Measurements from ENCODE around the gene CTSZ.
"Not testable (repeated sequence)": the region's sequence is repeated elsewhere in the genome, so short reads cannot be mapped to it uniquely, and the experiment has no call there.

Gene CTSZ

DNA sequence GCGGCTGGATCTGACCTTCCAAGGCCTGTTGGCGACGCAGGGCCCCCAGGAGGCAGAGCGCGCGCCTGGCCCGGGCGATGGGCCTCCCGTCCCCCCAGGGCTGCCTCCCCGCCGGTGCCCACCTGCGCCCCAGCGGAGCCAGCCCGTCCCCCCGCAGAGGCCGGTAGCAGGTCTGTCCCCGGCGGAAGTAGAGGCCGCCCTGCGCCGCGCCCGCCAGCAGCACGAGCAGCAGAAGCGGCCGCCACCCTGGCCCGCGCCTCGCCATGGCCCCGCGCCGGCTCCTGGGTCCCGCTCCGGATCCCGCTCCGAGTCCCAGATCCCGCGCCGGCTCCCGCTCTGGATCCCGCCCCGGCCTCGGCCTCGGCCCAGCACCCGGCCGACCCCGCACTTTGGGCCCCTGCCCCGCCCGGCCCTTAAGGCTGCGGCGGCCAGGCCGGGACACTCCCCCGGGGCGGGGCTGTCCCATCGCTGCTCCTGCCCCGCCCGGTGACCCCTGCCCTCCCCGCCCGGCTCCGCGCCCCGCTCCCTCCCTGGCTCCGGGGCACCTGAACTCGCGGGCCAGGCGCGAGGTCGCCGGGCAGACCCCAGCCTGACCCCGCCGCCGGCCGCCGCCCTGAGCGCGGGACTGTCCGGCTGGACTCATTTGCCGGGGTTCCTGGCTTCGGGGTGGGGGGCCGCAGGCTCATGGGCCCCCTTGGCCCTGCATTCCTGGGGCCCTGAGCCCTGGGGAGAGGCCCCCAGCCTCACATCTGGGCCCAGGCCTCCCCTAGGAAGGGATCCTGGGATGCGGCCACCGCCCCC, at the start of gene CTSZ:
TSS of gene CTSZ (minus strand) at position 391 of the 801 bp plus-strand sequence. CDS start at position 265, 126 bp downstream.
- DNase-seq (ENCODE audit: low read depth), result no peak

DNA sequence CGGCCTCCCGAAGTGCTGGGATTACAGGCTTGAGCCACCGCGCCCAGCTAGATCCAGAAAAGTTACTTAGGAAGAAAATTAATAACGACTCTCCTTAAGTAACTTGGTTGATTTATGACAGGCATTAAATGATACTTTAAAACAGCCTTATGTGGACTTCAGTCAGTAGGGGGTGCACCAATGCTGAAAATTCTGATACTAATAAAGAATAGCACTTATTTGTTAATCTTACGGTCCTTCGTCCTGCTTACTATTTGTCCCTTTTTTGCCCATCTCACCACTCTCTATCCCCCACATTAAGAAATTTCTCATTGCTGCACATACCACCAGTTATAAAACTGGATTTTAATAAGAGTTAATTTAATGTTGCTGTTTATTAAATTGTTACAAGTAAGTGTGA, 48.2 kb upstream of the CTSZ start:
- DNase-seq (ENCODE audit: low read depth), result peak; percentile 38

DNA sequence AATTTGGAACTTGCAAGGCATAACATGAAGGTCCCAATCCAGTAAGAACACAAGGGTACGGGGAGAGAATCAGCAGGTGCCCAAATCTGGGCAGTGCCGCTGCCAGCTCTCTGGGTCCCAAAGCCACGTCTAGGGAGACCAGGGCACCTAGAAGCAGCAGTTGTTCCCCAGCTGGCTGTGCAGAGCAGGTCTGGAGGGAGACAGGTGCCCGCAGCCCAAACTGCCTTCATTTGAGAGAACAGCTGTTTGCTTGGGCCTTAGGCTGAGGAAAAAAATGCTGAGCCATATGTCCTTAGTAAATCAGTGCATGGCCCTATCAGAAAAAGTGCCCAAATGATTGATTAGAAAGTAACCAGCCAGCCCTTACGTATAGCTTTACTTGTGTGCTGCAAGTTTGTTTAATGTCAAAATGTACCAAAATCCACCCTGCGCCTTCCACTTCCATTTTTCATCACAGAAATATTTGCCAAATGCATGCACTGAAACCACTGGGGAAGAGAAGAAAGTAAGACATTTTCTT, 44.7 kb upstream of the CTSZ start:
- no peak for DNase-seq (ENCODE audit: low read depth)

DNA sequence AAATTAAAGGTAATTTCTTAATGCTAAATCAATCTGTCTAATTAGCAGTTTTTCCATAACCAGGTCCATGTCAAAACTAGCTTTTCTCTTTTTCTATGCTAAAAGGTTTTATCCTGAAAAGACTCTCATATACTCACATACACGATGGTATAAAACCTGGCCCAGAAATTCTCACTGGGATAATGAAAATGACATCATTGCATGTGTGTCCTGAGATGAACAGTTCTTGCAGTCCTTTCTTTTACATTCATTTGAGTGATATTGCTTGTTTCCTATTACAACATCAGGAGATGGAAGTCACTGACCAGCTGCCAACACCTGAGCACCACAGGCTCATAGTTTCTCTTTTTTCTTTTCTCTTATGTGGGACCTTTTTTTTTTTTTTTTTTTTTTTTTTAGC, 43.4 kb upstream of the CTSZ start:
- DNase-seq (ENCODE audit: low read depth), result no peak

DNA sequence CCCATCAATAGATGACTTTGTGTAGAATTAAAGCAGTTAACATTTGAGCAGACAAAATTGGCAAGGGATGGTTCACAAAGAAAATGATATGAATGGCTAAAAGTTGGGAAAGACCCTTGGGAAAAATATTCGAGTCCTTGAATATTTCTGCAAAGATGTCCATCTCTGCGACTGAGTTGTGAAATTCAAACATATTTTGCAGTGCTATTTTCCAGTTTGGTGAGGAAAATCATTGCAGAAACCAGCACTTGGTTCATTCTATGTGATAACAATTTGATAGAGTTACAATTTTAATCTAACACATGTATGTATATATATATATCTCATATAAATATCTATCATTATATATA, 41.6 kb upstream of the CTSZ start:
- no peak for DNase-seq (ENCODE audit: low read depth)

DNA sequence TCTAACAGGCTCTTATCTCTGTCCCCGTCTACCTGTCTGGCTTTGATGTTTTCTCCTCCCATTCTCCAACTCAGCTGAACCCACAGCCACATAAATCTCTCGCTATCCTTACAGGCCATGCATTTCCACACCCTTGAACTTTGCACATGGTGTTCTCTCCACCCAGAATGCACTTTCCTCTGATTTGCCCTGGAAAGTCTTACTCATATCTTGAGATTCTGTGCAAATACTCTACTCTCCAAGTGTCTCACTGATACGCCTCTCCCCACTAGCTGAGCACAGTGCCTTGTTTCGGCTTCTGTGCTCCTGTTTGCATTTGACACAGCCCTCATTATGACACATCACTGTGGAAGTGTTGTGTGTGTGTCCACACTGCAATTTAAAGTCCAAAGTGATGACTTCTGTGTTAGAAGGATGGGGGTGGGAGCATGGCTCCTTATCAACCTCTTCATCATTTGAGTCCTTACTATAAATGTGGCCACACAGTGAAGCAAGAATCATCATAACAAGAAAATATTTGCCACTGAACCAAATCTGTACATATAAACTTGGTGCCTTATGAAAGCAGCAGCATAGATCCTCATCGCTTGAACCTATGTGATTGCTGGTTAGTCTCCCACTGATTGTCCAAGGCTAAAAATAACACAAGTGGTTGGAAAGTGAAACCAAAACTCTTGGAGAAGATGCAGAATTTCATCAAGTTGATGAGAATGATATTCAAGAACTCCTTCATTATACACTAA, 41.1 kb upstream of the CTSZ start:
- peak; percentile 50 for DNase-seq (ENCODE audit: low read depth)

DNA sequence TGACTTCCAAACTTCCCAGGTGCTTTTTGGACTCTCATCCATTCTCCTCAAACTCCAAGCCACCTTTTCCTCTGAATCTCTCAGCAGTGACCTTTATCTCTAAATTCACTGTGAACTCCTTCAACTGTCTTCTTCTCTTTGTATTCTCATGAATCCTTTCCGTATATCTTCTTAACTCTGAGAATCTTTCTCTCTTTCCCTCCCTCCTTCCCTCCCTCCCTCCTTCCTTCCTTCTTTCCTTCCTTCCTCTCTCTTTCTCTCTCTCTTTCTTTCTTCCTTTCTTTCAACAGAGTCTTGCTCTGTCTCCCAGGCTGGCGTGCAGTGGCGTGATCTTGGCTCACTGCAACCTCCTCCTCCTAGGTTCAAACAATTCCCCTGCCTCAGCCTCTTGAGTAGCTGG, 39.8 kb upstream of the CTSZ start:
- no peak for DNase-seq (ENCODE audit: low read depth)

DNA sequence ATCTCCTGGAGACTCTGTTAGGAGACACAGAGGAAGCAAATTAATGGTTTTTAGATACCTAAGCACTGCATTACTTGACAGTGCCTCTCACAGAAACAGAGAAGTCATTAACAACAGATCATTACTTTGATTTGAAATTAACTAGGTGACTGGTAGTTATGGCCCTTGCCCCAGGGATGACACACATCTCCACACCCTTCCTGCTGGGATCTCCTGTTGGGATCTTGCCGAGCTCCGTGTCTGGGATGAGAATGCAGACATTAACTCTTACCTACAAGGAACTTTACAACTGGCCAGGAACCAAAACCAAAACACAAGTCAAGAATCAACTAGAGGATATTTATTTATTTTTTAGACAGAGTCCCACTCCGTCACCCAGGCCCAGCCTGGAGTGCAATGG, 37.7 kb upstream of the CTSZ start:
- DNase-seq (ENCODE audit: low read depth), result no peak

DNA sequence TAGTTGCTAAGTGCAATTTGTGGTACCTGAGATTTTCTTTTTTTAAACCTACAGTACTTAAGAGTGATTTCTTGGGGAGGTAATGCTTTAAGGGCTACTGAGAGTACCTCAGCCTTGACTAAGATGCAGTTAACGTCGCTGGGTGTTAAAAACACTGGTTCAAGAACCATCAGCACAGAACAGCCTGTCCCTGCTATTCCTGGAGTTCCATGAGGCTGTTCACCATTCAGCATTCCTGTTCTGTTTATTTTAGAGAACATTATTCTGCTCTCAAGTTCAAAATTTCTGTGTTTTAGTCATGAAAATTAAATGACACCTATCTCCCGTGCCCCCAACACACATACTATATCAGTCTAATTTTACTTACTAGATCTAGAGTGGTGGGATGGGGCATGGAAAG, 37.2 kb upstream of the CTSZ start:
- DNase-seq (ENCODE audit: low read depth), result no peak

DNA sequence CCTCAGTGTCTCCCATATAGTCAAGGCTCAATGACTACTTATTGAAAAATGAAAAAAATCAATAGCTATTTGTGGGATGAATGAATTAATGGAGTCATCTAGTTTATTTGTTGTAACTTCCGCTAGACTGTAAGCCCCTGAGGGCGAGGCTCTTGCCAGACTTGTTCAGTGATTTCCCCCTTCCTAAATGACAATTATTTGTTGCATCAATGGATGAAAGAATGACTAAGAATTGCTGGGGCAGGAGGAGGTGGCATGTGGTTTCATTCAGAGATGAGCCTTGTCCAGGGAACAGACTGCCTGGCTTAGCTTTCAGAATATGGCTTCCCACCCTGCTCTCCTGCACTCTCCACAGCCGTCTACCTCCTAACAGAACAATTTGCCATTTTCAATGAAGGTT, 36.6 kb upstream of the CTSZ start:
- DNase-seq (ENCODE audit: low read depth), result no peak

DNA sequence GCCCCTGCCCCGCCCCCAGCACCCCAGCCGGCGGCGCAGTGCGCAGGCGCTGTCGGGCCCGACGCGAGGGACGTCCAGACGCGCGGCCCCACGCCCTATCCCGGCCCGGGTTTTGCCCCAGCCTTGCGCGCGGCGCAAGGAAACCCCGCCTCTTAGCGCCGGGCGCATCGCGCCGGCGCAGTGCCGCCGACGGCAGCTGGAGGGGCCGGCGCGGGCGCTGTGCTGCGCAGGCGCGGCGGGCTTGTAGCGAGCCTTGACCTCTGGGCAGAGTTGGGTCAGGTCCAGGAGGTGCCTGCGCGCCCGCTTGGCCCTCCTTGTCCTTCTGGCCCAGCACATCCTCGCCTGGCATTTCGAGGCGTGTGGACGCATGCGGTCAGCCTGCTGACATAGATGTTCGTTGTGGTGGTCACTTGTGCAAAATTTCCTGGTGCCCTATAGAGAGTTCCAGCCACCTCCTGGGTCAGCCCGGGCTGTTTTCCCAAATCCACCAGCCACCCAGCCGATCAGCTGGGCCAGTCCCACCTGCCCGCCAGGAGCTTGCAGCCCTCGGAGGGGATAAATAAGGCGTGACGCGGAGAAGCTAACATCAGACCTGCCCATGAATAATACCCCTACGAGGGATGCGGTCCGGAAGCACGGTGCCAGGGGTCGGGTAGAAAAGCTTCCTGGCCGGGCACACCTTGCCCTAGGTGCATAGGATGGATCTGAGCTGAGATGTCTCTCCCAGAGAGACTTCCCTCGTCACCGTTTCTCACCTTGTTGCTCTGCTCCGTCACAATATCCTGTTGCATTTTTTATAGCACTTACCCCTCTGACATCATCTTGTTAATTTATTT, 36.0 kb upstream of the CTSZ start:
- peak; percentile 85 for DNase-seq (ENCODE audit: low read depth)

DNA sequence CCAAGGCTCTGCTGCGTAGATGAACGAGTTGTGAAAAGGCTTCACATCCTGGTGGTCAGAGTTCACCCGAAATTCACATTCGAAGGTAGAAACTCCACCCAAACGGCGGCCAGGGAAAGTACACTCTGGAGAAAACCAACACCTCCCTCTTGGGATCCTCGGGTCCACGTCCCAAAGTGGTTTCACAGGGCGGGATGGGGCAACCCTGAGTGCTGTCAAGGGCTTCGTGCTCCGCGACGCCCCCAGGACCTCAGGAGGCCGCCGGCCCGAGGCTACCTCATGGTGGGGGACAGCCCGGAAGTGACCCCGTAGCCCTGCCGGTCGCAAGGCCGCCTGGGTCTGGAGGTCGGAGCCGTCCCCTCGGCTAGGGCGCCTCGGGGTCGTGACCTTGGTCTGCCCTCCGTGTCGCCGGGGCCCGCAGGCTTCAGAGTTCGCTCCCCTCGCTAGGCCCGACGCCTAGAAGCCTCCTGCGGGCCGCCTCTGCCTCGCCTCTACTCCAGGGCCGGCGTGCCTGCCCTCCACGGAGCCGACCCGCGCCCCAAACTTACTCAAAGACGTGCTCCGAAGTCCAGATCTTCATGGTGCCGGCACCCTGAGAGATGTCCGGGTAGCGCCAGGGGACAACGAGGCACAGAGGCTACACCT, 35.2 kb upstream of the CTSZ start, which contains the start of gene PRELID3B:
TSS of gene PRELID3B (minus strand) at position 636 of the 645 bp plus-strand sequence. CDS start at position 580, 56 bp downstream.
- no peak for DNase-seq (ENCODE audit: low read depth)

DNA sequence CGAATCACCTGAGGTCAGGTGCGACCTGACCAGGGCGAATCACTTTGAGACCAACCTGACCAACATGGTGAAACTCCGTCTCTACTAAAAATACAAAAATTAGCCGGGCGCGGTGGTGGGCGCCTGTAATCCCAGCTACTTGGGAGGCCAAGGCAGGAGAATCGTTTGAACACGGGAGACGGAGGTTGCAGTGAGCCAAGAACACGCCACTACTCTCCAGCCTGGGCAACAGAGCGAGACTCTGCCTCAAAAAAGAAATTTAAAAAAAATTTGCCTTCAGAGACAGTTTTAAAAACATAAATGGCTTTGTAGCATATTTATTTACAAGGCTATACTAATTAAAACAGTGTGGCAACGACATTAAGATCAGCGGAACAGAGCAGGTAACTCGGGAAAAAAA, 34.4 kb upstream of the CTSZ start:
- DNase-seq (ENCODE audit: low read depth), result not testable (repeated sequence)

DNA sequence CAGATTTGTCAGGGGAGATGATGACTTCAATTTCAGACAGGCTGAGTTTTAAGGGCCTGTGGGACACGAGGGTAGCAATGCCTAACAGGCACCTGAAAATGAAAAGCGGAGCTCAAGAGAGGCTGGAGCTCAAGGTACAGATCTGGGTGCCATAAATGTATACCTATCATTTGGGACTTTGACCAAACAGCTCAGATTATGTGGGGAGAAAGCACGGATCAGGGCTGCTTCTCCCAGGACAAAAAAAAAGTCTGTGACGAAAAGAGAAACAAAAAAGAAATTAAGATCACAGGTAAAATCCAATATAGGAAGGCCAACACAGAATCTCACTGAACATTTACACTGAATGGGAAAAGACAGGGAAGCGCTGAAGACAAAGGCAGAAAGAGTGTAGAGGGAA, 33.6 kb upstream of the CTSZ start:
- no peak for DNase-seq (ENCODE audit: low read depth)

DNA sequence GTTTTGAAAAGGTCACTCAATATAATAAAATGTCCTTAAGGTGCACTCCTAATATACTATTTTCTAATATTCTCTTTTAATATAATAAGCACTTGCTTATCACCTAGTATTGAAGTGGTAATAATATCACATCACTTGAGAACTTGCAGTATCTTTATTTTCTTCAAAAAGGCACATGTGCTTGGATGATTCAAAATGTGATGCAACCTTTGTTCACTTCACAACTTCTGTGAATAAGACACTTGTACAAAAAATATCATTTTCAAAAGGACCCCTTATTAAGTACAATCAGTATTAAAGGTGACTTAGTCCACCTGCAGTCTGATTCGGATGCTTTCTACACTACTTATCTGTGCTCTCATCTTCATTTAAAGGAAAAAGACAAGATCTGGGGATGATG, 32.2 kb upstream of the CTSZ start:
- peak; percentile 64 for DNase-seq (ENCODE audit: low read depth)

DNA sequence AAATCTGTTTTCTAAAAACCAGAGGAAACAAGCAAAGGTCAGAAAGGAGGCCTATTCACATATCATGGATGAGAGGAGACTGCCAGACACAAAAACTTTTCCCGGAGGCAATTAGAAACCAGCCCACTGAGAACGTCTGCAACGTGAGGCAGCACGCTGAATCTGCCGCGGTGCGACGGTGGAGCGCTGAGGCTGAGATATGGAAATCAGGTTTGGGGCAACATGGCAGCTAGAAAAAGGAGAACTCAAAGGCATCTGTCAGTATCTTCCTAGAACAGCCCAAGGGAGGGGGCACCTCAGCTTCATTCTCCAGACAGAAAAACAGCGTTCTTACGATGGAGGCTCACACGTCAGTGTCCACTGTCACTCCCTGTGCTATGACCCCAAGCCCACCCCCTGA, 30.3 kb upstream of the CTSZ start:
- DNase-seq (ENCODE audit: low read depth), result no peak

DNA sequence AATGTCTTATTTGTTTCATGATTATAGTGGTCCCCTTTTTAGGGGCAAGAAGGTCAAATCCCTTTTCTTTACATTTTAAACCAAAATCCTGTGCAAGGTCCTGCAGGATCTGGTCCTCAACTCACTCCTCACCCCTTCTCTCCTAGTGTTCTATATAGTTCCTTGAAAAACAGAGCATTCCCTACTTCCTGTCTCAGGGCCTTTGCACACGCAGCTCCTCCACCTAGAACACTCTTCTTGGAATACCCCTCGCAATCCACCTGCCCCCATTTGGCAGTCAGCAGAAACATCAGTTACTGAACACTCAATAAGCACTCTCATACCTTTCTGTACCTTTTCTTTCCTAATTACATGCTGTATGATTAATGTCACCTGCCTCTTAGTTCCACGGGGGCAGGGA, 28.3 kb upstream of the CTSZ start:
- no peak for DNase-seq (ENCODE audit: low read depth)

DNA sequence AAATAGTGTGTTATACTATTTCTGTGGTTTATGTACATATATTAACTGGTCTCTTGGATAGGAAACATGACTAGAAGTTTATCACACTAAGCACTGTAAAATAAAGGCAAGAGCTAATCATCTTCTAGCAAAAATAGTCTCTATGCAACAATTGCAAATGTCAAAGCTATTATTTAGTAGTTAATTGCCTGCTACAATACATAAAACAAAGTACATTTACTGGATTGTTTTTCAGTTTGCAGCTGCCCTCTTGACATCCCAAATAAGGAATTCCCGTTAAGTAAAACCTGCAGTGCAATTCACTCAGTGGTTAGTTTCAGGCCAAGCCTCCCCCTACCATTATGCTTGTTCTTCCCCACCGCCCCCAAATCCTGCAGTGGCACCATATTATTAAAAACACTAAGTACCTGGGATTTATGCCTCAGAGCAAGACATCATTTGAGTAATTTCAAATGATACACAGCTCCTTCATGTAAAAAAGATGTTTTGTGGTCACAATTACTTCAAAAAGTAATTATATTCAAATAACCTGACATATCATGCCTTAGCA, 26.6 kb upstream of the CTSZ start:
- no peak for DNase-seq (ENCODE audit: low read depth)

DNA sequence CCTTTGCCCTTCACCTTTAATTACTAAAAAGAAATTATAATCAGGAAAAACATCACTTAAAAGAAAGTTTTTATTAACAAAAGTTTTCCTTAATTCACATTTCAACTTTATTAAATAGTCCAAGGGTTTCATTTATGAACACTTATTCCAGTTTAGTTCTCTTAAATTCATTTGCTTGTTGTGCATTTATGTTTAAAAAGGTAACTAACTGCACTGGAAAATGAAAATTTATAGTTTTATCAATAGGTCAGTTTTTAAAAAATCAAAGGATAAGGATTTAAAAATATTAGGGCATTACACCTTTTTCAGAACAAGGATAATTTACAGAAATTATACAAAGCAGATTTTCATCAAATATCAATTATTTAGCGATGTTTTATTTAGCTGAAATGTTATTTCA, 26.0 kb upstream of the CTSZ start:
- no peak for DNase-seq (ENCODE audit: low read depth)

DNA sequence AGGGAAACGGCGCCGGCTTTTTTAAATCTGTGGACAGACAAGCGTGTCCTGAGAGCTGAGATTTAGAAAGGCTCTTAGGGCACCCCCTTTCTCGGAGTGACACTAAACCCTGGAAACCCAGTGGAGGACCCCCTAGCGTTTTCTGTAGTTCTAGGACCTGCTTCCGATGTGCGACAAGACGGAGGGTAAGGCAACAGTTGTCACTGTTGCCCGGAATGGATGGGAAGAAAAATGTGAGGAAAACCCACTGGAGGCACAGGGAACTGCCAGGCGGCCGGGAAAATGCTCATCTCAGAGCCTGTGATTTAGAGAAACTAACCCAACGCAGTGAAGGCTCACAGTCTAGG, 25.6 kb upstream of the CTSZ start:
- peak; percentile 25 for DNase-seq (ENCODE audit: low read depth)

DNA sequence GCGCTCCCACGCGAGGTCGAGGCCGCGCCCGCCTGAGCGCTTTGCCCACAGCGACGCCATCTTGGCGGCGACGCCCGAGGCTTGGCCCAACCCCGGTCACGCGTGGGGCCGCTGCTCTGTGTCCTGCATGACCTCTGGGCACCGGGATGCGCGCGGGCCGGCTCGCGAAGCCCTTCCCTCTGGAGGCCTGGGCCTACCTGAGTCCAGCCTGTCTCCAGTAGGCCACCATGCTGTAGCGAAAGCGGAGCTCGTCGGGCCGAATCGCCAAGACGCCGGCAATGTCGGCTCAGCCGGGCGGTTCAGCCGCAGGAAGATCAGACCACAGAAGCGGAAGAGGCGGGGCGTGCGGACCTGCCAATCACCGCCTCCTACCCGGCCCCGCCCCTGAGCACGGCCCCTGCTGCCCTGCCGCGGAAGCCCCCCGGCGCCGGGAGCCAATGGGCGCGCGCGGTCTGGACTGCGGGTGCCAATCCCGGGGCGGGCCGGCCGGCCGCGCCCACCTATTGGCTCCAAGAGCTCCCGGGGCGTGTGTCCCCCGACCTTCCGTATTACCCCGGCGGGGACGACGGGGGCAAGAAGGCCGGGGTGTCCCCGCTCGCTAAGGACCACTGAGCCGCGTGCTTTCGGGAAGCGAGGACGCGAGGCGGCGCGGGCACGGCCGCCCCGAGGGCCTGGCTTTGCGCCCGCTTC, 25.1 kb upstream of the CTSZ start, which contains the start of gene ATP5F1E:
TSS of gene ATP5F1E (minus strand) at position 313 of the 690 bp plus-strand sequence. CDS start at position 229, 84 bp downstream.
- peak; percentile 97 for DNase-seq (ENCODE audit: low read depth)

All from iris pigment epithelial cell (primary cell).